D721Med (cell line): ENCODE measurements around the gene TTLL11.

Source experiments
- DNase-seq: peaks from one replicate; pipeline ENCODE4 v3.0.0; 2011; ENCODE audit warnings: low spot score; ENCODE audit not compliant: insufficient read length
- FAIRE-seq: peaks from 2 replicates; lab custom pipeline; 2011; peaks lifted over from hg19 to GRCh38; lab: Jason Lieb, UNC
- CTCF ChIP-seq: IDR thresholded peaks from 2 replicates; pipeline ENCODE4 v1.5.1; 2012; ENCODE audit warnings: mild to moderate bottlenecking, control low read depth; ENCODE audit not compliant: insufficient read depth; ENCODE audit errors: missing control alignments

TTLL11 gene

GRCh38 chr9:122039234-122039633, 53.9 kb downstream of the TTLL11 start:
- FAIRE-seq (no peak), DNase-seq (no peak)
- TF ChIP-seq CTCF, result no peak

- no peak for FAIRE-seq
- TF ChIP-seq CTCF, result no peak
- DNase-seq, result no peak
Measured at GRCh38 chr9:122036988-122037387, 56.1 kb downstream of the TTLL11 start.

GRCh38 chr9:122036408-122036807, 56.7 kb downstream of the TTLL11 start:
- no peak for TF ChIP-seq CTCF
- no peak for FAIRE-seq

GRCh38 chr9:122033775-122034373, 59.2 kb downstream of the TTLL11 start:
- DNase-seq, result no peak
- FAIRE-seq, result no peak
- TF ChIP-seq CTCF, result no peak

More at GRCh38 chr9:122036408-122036807, 56.7 kb downstream of the TTLL11 start:
- DNase-seq, result no peak

- no peak for TF ChIP-seq CTCF
- DNase-seq (no peak), FAIRE-seq (no peak)
Measured at GRCh38 chr9:122032346-122032745, 60.8 kb downstream of the TTLL11 start.

GRCh38 chr9:122031776-122032175, 61.3 kb downstream of the TTLL11 start:
- FAIRE-seq (no peak), DNase-seq (no peak)
- no peak for TF ChIP-seq CTCF

- FAIRE-seq (no peak), DNase-seq (no peak)
- no peak for TF ChIP-seq CTCF
Measured at GRCh38 chr9:122031157-122031556, 62.0 kb downstream of the TTLL11 start.
